Measurements from ENCODE around the gene RPL39.

GRCh38 chrX:119755981-119756533 is 35.4 kb downstream of the RPL39 start:
- TF ChIP-seq CTCF (conservative IDR thresholded peaks at IDR 0.05; ENCODE audit: low read length) (no peak), EZH2phosphoT487 (IDR thresholded peaks at IDR 0.05; ENCODE audit: borderline replicate concordance) (no peak)
